Activated CD8-positive, alpha-beta memory T cell treated with anti-CD3 and anti-CD28 coated beads, Interleukin-2, amount 50 U/mL, for 24 hours (primary cell): ENCODE results near the gene ZNF222.

ENCODE experiments used
- DNase-seq: peaks from one replicate; pipeline ENCODE4 v3.0.0-alpha.2; 2020; ENCODE audit errors: extremely low read depth

The ZNF222 gene

DNA sequence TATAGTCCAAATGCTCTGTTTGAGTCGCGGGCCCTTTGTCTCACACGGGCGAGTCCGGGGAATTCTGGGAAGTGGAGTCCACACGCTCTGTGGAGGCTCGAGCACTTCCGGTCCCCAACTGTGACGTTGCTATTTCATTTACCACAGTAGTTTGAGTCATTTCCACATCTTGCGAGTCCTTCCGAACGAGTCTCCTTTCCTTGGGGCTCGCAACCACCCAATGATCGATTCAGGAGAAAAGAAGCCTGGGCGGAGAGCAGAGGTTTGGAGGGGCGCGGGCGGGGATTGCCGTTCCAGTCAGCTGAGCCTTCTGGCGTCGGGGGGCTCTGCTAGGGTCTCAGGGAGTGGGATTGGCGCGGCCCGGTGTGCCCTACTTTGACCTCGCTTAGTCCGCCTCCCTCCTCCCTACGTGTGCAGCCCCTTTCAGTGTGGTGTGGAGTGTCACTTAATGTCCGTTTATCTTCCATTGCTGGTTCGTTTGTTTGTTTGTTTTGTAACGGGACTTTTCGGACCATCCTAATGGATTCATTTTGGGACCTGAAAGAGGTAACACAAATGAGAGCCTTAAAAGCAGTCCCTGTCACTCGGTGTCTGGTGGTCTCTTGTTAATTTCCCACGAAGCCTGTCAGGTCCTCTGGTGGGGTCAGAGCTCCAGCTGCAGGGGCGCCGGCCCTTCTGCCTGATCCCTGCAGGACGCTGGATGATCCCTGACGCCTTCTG lies at the start of gene ZNF222:
Gene ZNF222 (plus strand): TSS at position 163 of the 720 bp plus-strand sequence. CDS start 58 bp downstream, at position 221.
- DNase-seq, result peak; percentile 55

GRCh38 chr19:43976732-43977131 lies 48.4 kb upstream of the ZNF222 start:
- no peak for DNase-seq

DNA sequence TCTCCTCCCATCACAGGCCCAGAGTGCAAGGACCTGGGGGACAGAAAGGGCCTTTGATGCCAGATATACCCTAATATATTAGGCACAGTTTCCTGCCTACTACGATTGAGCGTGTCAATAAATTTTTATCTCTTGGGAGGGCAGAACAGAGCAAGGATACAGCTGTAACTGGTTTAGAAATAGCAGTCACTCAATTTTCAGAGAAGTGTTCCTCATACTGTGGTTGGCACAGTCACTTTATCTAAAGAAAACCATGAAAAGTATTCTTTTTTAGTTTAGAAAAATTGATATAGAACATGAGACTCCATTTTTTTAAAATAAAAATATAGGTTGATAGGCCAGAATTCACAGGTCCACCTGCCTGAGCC lies 41.7 kb upstream of the ZNF222 start:
- DNase-seq, result no peak

- peak; percentile 39 for DNase-seq
Observed at GRCh38 chr19:43983912-43984686, 41.1 kb upstream of the ZNF222 start, which contains the start of gene ZNF155. ZNF155 (plus strand) TSS chr19:43984188; CDS start chr19:43988544, 4,356 bp downstream.

GRCh38 chr19:43984687-43985000 lies 40.5 kb upstream of the ZNF222 start:
- no peak for DNase-seq

- DNase-seq, result no peak
Observed at GRCh38 chr19:43997631-43998290, 27.4 kb upstream of the ZNF222 start.

GRCh38 chr19:44002212-44002565 lies 23.0 kb upstream of the ZNF222 start:
- DNase-seq, result no peak

GRCh38 chr19:44002566-44003460 lies 22.4 kb upstream of the ZNF222 start, which contains the start of gene ZNF230:
ZNF230 (plus strand) TSS chr19:44002957; CDS start chr19:44007079, 4,122 bp downstream.
- peak; percentile 56 for DNase-seq

DNA sequence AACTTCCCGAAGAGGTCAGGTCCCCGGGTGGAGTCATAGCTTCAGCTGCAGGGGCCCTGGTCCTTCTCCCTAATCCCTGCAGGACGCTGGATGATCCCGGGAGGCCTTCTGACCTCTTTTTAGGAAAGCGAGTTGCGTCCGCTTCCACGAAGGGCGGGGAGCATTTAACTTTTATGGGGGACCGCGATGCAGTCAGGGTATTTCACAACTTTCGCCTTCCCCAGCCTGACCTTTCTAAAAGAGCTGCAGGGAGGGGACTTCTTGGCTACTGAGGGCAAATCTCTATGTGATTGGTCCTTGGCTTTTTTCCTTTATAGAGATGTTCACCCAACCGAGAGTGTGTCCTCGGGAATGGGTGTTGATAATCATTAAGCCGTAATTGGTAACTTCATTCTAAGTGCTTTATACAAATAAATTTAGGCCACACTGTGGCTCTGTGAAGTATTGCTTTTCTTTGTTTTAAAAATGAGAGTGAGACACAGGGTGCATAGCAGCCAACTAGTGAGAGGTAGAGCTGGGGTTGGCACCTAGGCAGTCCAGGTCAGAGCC lies 21.6 kb upstream of the ZNF222 start:
- no peak for DNase-seq

DNA sequence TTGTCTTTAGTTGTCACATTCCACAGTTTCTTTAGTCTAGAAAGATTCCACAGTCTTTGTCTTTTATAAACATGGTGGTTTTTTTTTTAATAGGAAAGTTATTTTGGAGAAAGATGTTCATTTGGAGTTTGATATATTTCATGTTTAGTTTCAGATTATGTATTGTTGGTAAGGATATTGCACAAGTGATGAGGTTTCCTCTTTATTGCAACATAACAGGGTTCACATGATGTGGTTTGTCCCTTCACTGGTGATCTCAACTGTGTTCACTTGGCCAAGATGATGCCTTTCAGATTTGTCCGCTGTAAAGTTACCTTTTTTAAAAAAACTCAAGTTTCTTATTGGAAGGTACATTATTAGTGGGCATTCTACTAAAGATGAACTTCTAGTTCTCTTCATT lies 19.2 kb upstream of the ZNF222 start:
- no peak for DNase-seq

- no peak for DNase-seq
Observed at GRCh38 chr19:44007473-44007872, 17.7 kb upstream of the ZNF222 start.

DNA sequence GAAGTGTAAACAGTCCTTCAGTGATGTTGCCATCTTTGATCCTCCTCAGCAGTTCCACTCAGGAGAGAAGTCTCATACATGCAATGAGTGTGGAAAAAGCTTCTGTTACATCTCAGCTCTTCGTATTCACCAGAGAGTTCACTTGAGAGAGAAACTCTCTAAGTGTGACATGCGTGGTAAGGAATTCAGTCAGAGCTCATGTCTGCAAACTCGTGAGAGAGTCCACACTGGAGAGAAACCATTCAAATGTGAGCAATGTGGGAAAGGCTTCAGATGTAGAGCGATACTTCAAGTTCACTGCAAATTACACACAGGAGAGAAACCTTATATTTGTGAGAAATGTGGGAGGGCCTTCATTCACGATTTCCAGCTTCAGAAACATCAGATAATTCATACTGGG lies 14.7 kb upstream of the ZNF222 start:
- no peak for DNase-seq

- no peak for DNase-seq
Observed at GRCh38 chr19:44019498-44019897, 5.7 kb upstream of the ZNF222 start.

- DNase-seq, result no peak
Observed at GRCh38 chr19:44021221-44021620, 4.0 kb upstream of the ZNF222 start.

DNA sequence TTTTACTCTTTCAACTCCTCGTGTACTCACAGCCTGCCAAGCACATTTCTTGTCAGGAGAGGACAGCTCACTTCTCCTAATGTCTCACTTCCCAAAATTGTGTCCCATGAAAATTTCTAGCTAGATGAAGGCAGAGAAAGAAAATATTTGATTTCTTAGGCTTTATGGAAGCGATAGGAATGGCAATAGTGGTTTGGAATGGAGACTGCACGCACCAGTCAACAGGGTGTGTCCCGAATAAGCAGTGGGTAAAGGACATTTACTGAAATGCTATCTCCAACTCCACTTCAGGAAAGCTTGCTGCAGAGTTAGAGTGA lies 321 bp upstream of the ZNF222 start:
- no peak for DNase-seq

- no peak for DNase-seq
Observed at GRCh38 chr19:44026622-44027021, 1.4 kb downstream of the ZNF222 start.

DNA sequence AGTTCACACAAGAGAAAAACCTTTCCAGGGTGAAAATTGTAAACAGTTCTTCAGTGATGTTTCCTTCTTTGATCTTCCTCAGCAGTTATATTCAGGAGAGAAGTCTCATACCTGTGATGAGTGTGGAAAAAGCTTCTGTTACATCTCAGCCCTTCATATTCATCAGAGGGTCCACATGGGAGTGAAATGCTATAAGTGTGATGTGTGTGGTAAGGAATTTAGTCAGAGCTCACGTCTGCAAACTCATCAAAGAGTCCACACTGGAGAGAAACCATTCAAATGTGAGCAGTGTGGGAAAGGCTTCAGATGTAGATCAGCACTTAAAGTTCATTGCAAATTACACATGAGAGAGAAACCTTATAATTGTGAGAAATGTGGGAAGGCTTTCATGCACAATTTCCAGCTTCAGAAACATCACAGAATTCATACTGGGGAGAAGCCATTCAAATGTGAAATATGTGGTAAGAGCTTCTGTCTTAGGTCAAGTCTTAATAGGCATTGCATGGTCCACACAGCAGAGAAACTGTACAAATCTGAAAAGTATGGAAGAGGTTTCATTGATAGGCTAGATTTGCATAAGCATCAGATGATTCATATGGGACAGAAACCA lies 6.9 kb downstream of the ZNF222 start:
- DNase-seq, result no peak

- no peak for DNase-seq
Observed at GRCh38 chr19:44042147-44042546, 17.0 kb downstream of the ZNF222 start.

DNA sequence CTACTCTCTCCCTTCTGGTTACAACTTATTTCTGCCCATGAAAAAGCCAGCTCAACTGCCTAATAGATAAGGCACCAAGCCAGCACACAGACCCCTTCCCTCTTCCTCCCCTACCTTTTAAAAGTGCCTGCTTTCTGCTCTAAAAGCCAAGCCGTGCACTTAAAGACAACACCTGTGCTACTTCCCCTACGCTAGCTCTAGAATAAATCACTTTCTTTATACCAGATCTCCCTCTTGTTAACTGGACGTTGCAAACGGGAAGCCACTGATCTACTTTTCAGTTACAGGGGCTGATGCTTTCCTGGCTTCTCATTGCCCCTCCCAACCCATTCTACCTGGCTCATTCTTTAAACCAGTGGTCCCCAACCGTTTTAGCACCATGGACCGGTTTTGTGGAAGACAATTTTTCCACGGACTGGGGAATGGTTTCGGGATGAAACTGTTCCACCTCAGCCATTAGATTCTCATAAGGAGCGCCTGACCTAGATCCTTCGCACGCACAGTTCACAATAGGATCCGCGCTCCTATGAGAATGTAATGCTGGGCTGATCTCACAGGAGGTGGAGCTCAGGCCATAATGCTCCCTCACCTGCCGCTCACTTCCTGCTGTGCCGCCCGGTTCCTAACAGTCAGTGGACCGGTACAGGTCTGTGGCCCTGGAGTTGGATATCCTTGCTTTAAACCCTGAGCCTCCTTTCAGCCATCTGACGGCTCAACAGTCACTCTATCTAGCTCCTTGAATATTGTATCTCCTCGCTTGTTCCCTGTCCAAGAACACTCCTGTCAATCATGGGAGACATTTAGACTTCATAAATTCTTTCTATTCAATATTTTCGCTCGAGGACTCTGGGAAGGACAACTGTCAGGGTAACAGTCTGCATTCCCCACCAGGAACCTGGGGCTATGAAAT lies 25.8 kb downstream of the ZNF222 start:
- no peak for DNase-seq
